Cerebellar cortex (tissue), 1 donor: ENCODE data around the gene MICAL2.

Source experiments
- DNase-seq: peaks from one replicate; pipeline ENCODE4 v3.0.0-alpha.2; 2015; ENCODE audit warnings: low spot score

The MICAL2 gene

GRCh38 chr11:12209096-12209495 lies 98.7 kb downstream of the MICAL2 start:
- DNase-seq, result no peak

DNA sequence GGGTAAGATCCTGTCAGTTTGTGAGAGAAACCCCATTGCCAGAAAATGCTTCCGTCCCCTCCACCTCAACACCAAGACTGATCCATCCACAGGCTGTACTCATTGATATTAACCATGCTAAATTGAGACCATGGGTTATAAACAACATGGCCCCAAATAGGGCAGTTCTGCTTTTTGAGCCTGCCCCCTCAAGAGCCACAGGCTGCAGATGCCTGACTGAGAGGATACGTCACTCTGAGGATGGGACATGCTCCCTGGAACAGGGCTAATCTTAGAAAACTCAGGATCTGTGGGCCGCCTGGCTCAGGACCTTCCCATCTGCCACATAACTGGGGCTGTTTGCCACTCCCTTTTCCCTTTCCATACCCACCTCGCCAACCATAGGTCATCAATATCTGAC lies 99.8 kb downstream of the MICAL2 start:
- no peak for DNase-seq

GRCh38 chr11:12211331-12212065 lies 101.1 kb downstream of the MICAL2 start:
- no peak for DNase-seq

- no peak for DNase-seq
Measured at GRCh38 chr11:12212174-12212820, 101.9 kb downstream of the MICAL2 start.

GRCh38 chr11:12212821-12213185 lies 102.4 kb downstream of the MICAL2 start:
- no peak for DNase-seq

DNA sequence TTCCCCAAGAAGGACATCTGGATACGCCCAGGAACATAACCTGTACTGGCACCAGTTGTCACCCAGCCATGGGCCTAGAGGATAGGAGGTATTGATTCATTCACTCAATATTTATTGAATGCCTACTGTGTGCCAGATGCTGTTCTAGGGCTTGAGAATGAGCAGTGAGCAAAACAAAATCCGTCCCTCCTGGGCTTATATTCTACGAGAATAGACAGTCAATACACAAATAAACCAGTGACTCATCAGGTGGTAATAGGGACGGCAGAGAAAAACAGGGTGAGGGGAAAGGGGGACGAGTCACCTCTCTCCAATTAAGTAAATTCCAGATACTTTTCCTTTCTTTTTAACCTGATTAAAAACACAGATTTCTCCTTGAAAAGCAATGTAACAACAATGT lies 103.5 kb downstream of the MICAL2 start:
- no peak for DNase-seq

GRCh38 chr11:12214751-12215150 lies 104.4 kb downstream of the MICAL2 start:
- DNase-seq, result no peak

DNA sequence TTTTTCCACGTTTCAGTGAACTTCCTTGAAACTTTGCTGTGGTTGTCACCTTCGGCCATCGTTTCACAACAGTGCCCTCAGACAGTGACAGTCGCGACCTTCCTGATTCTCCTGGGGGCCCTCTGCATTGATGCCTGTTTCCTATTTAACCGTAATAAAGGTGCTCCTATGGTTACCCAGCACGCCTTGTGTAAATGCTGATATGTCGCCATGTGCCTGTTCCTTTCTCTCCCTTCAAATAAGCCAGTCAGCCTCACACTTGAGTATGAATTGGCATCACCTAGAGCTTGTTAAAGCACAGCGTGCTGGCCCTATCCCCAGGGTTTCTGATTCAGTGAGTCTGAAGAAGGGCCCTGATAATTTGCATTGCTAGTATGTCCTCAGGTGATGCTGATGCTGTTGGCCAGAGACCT lies 104.8 kb downstream of the MICAL2 start:
- DNase-seq, result no peak

- no peak for DNase-seq
Measured at GRCh38 chr11:12216041-12216451, 105.7 kb downstream of the MICAL2 start.

DNA sequence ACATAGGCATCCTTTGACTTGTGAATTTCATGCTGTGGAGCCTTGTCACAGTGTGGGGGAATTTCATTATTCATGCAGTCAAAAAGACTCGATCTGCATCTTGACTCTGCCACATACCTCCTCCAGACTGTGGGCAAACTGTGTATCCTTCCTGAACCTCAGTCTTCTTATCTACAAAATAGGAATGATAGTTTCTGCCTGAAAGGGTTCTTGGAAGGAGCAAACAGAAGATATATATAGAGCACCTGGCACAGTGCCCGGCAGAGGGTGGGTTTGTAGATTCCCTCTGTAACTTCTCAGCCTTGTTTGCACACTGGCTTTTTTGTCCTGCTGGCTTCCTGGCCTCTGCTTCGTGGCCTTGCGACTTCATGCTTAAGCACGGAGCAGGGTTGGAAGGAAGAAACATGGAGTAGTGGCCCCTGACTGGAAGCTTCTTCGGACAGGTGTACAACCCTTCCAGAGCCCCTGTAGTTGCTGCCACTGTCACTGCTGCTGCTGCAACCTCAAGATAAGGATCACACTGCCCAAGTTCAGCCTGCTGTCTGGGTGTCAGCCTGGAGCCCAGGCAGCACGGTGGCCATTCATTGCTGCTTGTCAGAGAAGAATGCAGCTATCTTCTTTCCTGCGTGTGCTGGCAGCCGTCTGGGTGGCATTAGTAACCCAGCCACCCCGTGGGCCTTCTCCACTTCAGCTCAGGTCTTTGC lies 106.4 kb downstream of the MICAL2 start:
- DNase-seq, result no peak

GRCh38 chr11:12217879-12218278 lies 107.5 kb downstream of the MICAL2 start:
- no peak for DNase-seq

GRCh38 chr11:12218909-12219308 lies 108.5 kb downstream of the MICAL2 start:
- DNase-seq, result no peak

DNA sequence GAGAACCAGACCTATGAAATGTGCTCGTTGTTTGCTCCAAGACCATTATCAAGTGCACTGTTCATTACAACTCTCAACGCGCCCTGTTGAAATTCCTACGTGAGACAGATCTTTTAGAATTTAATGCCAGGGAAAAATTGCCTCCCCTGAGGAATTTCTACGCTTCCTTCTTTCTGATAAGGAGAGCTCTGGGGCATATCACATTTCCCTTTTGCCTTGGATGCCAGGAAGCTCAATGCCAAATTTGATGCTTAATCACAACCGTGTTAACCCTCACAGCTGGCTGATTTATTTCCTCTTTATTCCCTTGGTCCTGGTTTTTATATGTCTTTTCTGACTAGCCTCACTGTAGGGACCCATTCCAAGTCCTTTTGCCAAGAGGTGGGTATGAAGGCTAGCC lies 109.4 kb downstream of the MICAL2 start:
- DNase-seq, result no peak

DNA sequence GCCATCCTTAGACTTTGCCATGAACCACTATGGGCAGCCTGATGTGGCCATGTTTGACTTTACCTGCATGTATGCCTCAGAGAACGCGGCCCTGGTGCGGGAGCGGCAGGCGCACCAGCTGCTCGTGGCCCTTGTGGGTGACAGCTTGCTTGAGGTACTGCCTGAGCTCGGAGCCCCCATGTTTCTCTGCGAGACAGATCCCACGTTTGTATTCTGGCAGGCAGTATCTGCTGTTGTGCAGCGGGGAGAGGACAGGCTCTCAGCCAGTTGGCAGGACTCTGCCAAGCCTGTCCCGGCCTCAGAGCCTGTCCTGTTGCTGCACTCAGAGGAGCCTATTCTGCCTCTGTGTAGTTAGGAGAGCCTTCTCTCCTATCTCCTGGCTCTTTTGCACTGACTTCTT lies 109.9 kb downstream of the MICAL2 start:
- peak; percentile 95 for DNase-seq

DNA sequence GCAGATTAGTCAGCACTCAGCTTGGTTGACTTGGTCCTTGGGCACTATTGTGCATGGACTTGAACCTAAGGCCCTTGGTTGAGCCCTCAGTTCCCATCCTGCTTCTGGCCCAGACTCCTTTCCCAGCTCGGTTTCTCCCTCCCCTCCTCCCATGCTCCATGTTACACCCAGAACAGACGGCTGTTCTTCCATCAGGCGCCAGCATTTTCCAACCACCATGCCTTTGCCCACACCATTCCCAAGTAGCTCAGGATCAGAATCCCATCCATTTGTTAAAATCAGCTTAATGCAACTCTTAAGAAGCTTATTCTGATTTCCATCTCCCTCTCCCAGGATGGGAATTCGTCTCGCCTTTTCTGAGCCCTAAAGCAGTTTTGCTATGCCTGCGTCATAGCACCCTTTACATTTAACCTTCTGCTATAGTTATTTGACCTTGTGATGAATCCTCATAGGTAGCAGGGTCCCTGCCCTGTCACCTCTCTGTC lies 110.7 kb downstream of the MICAL2 start:
- no peak for DNase-seq

- DNase-seq, result peak; percentile 92
Measured at GRCh38 chr11:12222055-12222792, 111.8 kb downstream of the MICAL2 start.

DNA sequence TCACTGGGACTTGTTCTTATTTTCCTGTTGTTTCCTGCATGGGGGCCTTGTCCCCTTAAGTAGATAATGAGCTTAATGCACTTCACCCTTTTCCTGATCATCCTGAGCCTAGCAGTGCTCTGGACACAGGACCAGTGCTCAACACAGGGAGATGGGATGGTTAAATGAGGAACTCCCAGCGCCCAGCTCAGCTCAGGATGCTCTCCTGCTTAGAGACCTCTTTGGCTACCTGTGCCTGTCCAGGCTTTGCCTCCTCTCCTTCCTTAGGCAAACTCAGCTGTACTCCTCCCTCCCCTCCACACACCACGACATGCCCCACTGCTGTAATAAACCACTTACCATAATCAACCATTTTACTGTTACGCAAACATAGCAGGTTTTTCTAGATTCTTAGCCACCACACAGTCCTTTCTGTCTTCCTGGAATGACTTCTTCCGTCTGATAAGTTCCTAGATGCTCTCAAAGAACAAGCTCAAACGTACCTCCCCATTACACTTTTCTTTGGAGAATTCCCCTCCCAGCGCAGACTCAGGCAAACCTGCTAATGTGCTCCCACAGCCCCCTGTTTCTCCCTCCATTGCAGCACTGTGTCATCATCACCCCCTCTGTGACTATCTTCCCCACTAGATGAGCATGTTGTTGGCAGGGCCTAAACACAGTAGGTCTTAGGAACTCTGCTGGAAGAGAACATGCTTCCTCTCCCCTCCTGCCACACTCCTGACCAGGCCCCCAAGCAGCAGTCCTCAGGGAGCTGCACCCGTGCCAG lies 113.6 kb downstream of the MICAL2 start:
- DNase-seq, result no peak

- DNase-seq, result peak; percentile 90
Measured at GRCh38 chr11:12224537-12224893, 114.1 kb downstream of the MICAL2 start.

GRCh38 chr11:12225046-12225739 lies 114.8 kb downstream of the MICAL2 start:
- DNase-seq, result no peak

GRCh38 chr11:12226093-12226492 lies 115.7 kb downstream of the MICAL2 start:
- peak; percentile 57 for DNase-seq
